ENCODE data around the gene PCDHGC3. TPM values are rescaled to one million over a fixed set of nuclear protein-coding genes. Genes with fewer than 3 reads are reported as not detected.
"Not testable (repeated sequence)": the region's sequence is repeated elsewhere in the genome, so short reads cannot be mapped to it uniquely, and the experiment has no call there.

The PCDHGC3 gene
- total RNA-seq, result not detected

- no peaks in the 10 kb centered on the region for H3K36me3 Mint-ChIP-seq
Measured at GRCh38 chr5:141475625-141476131, at the start of gene PCDHGC3. Gene PCDHGC3, plus strand, starts transcription at chr5:141475966. Its CDS starts 151 bp downstream, at chr5:141476117.

GRCh38 chr5:141427783-141428426 is 47.9 kb upstream of the PCDHGC3 start:
- Mint-ChIP-seq H3K27ac (no peak overlapping the region), H3K27me3 (peaks cover 43% of the 10 kb centered on the region), H3K36me3 (peaks cover 6% of the 10 kb centered on the region), H3K4me3 (no peak overlapping the region), H3K4me1 (peaks cover 10% of the 10 kb centered on the region), H3K9me3 (peaks cover 13% of the 10 kb centered on the region)
- ATAC-seq (ENCODE audit: low read depth) (no peak), DNase-seq (no peak)
- POLR2A ChIA-PET, result no interaction called here

More at GRCh38 chr5:141475625-141476131, at the start of gene PCDHGC3:
- H3K9me3 Mint-ChIP-seq, result no peaks in the 10 kb centered on the region
- H3K4me3 Mint-ChIP-seq, result peak within 1 kb of the TSS; percentile 83
- POLR2A ChIA-PET, result no interaction called here
- DNase-seq (peak; percentile 41), ATAC-seq (ENCODE audit: low read depth) (peak; percentile 78)
- peaks cover 69% of the 10 kb centered on the region for H3K27me3 Mint-ChIP-seq
- H3K27ac Mint-ChIP-seq, result peak within 1 kb of the TSS; percentile 14
- H3K4me1 Mint-ChIP-seq, result peaks cover 18% of the 10 kb centered on the region

GRCh38 chr5:141430332-141431113 is 45.2 kb upstream of the PCDHGC3 start, which contains the start of gene PCDHGA12:
Gene PCDHGA12, plus strand, starts transcription at chr5:141430507. Its CDS starts 253 bp downstream, at chr5:141430760.
- Mint-ChIP-seq H3K4me1 (peaks cover 10% of the 10 kb centered on the region), H3K27me3 (peaks cover 37% of the 10 kb centered on the region), H3K4me3 (peak within 1 kb of the TSS; percentile 62), H3K27ac (peak within 1 kb of the TSS; percentile 62), H3K36me3 (peaks cover 8% of the 10 kb centered on the region), H3K9me3 (peaks cover 8% of the 10 kb centered on the region)
- DNase-seq (no peak), ATAC-seq (ENCODE audit: low read depth) (no peak)
- POLR2A ChIA-PET, result interaction anchor here (0.6 to 0.7 kb wide), 2 partner anchors 15 to 110 kb away, joined by 3 to 4 read pairs; partner anchors contain the start of gene TAF7

- POLR2A ChIA-PET, result no interaction called here
- Mint-ChIP-seq H3K4me3 (peak overlapping the region; percentile 62), H3K9me3 (peaks cover 8% of the 10 kb centered on the region), H3K36me3 (peaks cover 8% of the 10 kb centered on the region), H3K4me1 (peaks cover 10% of the 10 kb centered on the region), H3K27me3 (peaks cover 31% of the 10 kb centered on the region), H3K27ac (peak overlapping the region; percentile 62)
- no peak for DNase-seq
- ATAC-seq (ENCODE audit: low read depth), result no peak
Measured at GRCh38 chr5:141431286-141431685, 44.5 kb upstream of the PCDHGC3 start.

GRCh38 chr5:141432308-141432707 is 43.5 kb upstream of the PCDHGC3 start:
- H3K4me1 Mint-ChIP-seq; H3K27ac Mint-ChIP-seq; H3K9me3 Mint-ChIP-seq; ATAC-seq (ENCODE audit: low read depth); H3K36me3 Mint-ChIP-seq; DNase-seq; POLR2A ChIA-PET; H3K4me3 Mint-ChIP-seq: not testable (repeated sequence)
- H3K27me3 Mint-ChIP-seq, result peaks cover 33% of the 10 kb centered on the region

GRCh38 chr5:141432726-141433125 is 43.0 kb upstream of the PCDHGC3 start:
- H3K4me1 Mint-ChIP-seq; H3K36me3 Mint-ChIP-seq; DNase-seq; H3K9me3 Mint-ChIP-seq; H3K4me3 Mint-ChIP-seq; POLR2A ChIA-PET; H3K27ac Mint-ChIP-seq; ATAC-seq (ENCODE audit: low read depth): not testable (repeated sequence)
- peaks cover 34% of the 10 kb centered on the region for H3K27me3 Mint-ChIP-seq

- DNase-seq (no peak), ATAC-seq (ENCODE audit: low read depth) (no peak)
- Mint-ChIP-seq H3K9me3 (peaks cover 6% of the 10 kb centered on the region), H3K4me3 (no peak overlapping the region), H3K27ac (no peak overlapping the region), H3K36me3 (peaks cover 8% of the 10 kb centered on the region), H3K27me3 (peaks cover 38% of the 10 kb centered on the region), H3K4me1 (peaks cover 10% of the 10 kb centered on the region)
- POLR2A ChIA-PET, result no interaction called here
Measured at GRCh38 chr5:141434006-141434405, 41.8 kb upstream of the PCDHGC3 start.

- POLR2A ChIA-PET, result no interaction called here
- Mint-ChIP-seq H3K9me3 (peaks cover 3% of the 10 kb centered on the region), H3K27ac (no peak overlapping the region), H3K36me3 (peaks cover 1% of the 10 kb centered on the region), H3K4me3 (no peak overlapping the region), H3K4me1 (no peaks in the 10 kb centered on the region), H3K27me3 (peaks cover 20% of the 10 kb centered on the region)
- DNase-seq, result no peak
- no peak for ATAC-seq (ENCODE audit: low read depth)
Measured at GRCh38 chr5:141437221-141437620, 38.5 kb upstream of the PCDHGC3 start.

GRCh38 chr5:141439411-141440141 is 36.2 kb upstream of the PCDHGC3 start:
- Mint-ChIP-seq H3K4me1 (no peaks in the 10 kb centered on the region), H3K27me3 (peaks cover 11% of the 10 kb centered on the region), H3K4me3 (no peak overlapping the region), H3K9me3 (peaks cover 2% of the 10 kb centered on the region), H3K36me3 (no peaks in the 10 kb centered on the region), H3K27ac (no peak overlapping the region)
- DNase-seq, result no peak
- POLR2A ChIA-PET, result no interaction called here
- no peak for ATAC-seq (ENCODE audit: low read depth)

GRCh38 chr5:141440341-141440740 is 35.4 kb upstream of the PCDHGC3 start:
- no peak for DNase-seq
- Mint-ChIP-seq H3K27ac (no peak overlapping the region), H3K27me3 (peaks cover 11% of the 10 kb centered on the region), H3K36me3 (no peaks in the 10 kb centered on the region), H3K4me1 (no peaks in the 10 kb centered on the region), H3K9me3 (peaks cover 2% of the 10 kb centered on the region), H3K4me3 (no peak overlapping the region)
- POLR2A ChIA-PET, result no interaction called here
- no peak for ATAC-seq (ENCODE audit: low read depth)

GRCh38 chr5:141441571-141442170 is 34.1 kb upstream of the PCDHGC3 start:
- no peak overlapping the region for H3K4me3 Mint-ChIP-seq
- ATAC-seq (ENCODE audit: low read depth), result no peak
- no peaks in the 10 kb centered on the region for H3K36me3 Mint-ChIP-seq
- no peak overlapping the region for H3K27ac Mint-ChIP-seq
- peaks cover 14% of the 10 kb centered on the region for H3K27me3 Mint-ChIP-seq
- H3K9me3 Mint-ChIP-seq, result peaks cover 2% of the 10 kb centered on the region
- POLR2A ChIA-PET, result no interaction called here
- no peak for DNase-seq
- H3K4me1 Mint-ChIP-seq, result no peaks in the 10 kb centered on the region

GRCh38 chr5:141465351-141465750 is 10.4 kb upstream of the PCDHGC3 start:
- ATAC-seq (ENCODE audit: low read depth) (no peak), DNase-seq (no peak)
- peaks cover 4% of the 10 kb centered on the region for H3K27me3 Mint-ChIP-seq
- no peaks in the 10 kb centered on the region for H3K9me3 Mint-ChIP-seq
- no peaks in the 10 kb centered on the region for H3K36me3 Mint-ChIP-seq
- H3K4me3 Mint-ChIP-seq, result no peak overlapping the region
- POLR2A ChIA-PET, result no interaction called here
- H3K27ac Mint-ChIP-seq, result no peak overlapping the region
- H3K4me1 Mint-ChIP-seq, result no peaks in the 10 kb centered on the region

All from activated naive CD8-positive, alpha-beta T cell treated with anti-CD3 and anti-CD28 coated beads, Interleukin-2, amount 10 ng/mL, durations not matched to agents 7 days and 5 days (primary cell).